Measurements from ENCODE around the gene OPALIN. TPM values are rescaled to one million over a fixed set of nuclear protein-coding genes. Genes with fewer than 3 reads are reported as not detected.

The OPALIN gene
- total and polyA plus RNA-seq, 2 donors (not counting 1 experiment from before 2014, with no cell fraction given): not detected

DNA sequence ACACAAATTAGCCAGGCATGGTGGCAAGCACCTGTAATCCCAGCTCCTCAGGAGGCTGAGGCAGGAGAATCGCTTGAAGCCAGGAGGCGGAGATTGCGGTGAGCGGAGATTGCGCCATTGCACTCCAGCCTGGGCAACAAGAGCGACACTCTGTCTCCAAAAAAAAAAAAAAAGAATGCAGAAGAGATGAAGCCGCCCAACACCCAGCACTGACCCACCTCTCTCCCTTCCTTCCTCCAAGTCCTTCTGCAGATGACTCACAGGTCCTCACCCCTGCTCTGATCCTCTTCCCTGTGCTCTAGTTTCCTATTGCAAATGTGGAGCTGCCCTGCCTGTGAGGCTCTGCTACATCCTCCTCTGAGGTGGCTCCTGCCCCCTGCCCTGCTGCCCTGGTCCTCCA is 22.0 kb upstream of the OPALIN start:
- H3K36me3 ChIP-seq (replicated peaks in 1 of 2; ENCODE audit: control extremely low read depth in 1 of 2, control insufficient read depth in 1 of 2, extremely low read depth in 1 of 2, insufficient read depth in 2 of 2, low read length in 1 of 2): no peaks in the 10 kb centered on the region
- H3K4me3 Mint-ChIP-seq: no peak overlapping the region
- no peak overlapping the region for H2AFZ ChIP-seq (ENCODE audit: insufficient read depth, low read depth, low read length, poor library complexity, severe bottlenecking)
- H3K27me3 Mint-ChIP-seq: peaks cover 25% of the 10 kb centered on the region
- intact Hi-C loops (cut with micrococcal nuclease): no loop called here
- DNase-seq (no peak), ATAC-seq (ENCODE audit: low read depth) (no peak)
- no peak overlapping the region for H3K9ac ChIP-seq (ENCODE audit: low read length)
- H3K27ac Mint-ChIP-seq: no peak overlapping the region
- 99% methylated on average over 7 of the region's 7 CpGs for WGBS (ENCODE audit: insufficient coverage)
- TF ChIP-seq EZH2 (IDR thresholded peaks at IDR 0.05; ENCODE audit: borderline replicate concordance, insufficient read depth, low read depth, low read length, poor library complexity, severe bottlenecking): no peak
- TF ChIP-seq, protein P1, sequence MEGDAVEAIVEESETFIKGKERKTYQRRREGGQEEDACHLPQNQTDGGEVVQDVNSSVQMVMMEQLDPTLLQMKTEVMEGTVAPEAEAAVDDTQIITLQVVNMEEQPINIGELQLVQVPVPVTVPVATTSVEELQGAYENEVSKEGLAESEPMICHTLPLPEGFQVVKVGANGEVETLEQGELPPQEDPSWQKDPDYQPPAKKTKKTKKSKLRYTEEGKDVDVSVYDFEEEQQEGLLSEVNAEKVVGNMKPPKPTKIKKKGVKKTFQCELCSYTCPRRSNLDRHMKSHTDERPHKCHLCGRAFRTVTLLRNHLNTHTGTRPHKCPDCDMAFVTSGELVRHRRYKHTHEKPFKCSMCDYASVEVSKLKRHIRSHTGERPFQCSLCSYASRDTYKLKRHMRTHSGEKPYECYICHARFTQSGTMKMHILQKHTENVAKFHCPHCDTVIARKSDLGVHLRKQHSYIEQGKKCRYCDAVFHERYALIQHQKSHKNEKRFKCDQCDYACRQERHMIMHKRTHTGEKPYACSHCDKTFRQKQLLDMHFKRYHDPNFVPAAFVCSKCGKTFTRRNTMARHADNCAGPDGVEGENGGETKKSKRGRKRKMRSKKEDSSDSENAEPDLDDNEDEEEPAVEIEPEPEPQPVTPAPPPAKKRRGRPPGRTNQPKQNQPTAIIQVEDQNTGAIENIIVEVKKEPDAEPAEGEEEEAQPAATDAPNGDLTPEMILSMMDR (IDR thresholded peaks at IDR 0.05): no peak
- no peak overlapping the region for H3K4me3 ChIP-seq (ENCODE audit: control extremely low read depth in 1 of 5, extremely low read depth in 1 of 5, insufficient read depth in 1 of 5, low read depth in 2 of 5, low read length in 4 of 5)
- no peak overlapping the region for H3K27ac ChIP-seq (ENCODE audit: low read length in 2 of 2)
- ChIA-PET POLR2A (no interaction called here), CTCF (interaction anchor here (0.7 to 2.7 kb wide), 3 partner anchors 10 to 41 kb away, joined by 3 to 13 read pairs (median 6); no protein-coding TSS in a partner anchor)
- H3K27me3 ChIP-seq (replicated peaks in 1 of 4; ENCODE audit: control extremely low read depth in 1 of 4, control insufficient read depth in 3 of 4, insufficient read depth in 4 of 4, low read length in 3 of 4): no peaks in the 10 kb centered on the region
- H3K9me3 ChIP-seq (ENCODE audit: control extremely low read depth in 1 of 3, control insufficient read depth in 2 of 3, insufficient read depth in 1 of 3, low read length in 2 of 3): no peaks in the 10 kb centered on the region
- no peaks in the 10 kb centered on the region for H4K20me1 ChIP-seq (ENCODE audit: control insufficient read depth, insufficient read depth, low read length, poor library complexity, severe bottlenecking)
- no peaks in the 10 kb centered on the region for H3K9me3 Mint-ChIP-seq (ENCODE audit: insufficient read depth)
- no peaks in the 10 kb centered on the region for H3K4me1 Mint-ChIP-seq
- no peak overlapping the region for H3K4me2 ChIP-seq (replicated peaks; ENCODE audit: low read depth, low read length, poor library complexity, severe bottlenecking)
- H3K4me1 ChIP-seq (ENCODE audit: control insufficient read depth in 2 of 2, insufficient read depth in 2 of 2, low read length in 2 of 2): no peaks in the 10 kb centered on the region
- H3K79me2 ChIP-seq (ENCODE audit: control insufficient read depth, insufficient read depth, low read length): no peaks in the 10 kb centered on the region

DNA sequence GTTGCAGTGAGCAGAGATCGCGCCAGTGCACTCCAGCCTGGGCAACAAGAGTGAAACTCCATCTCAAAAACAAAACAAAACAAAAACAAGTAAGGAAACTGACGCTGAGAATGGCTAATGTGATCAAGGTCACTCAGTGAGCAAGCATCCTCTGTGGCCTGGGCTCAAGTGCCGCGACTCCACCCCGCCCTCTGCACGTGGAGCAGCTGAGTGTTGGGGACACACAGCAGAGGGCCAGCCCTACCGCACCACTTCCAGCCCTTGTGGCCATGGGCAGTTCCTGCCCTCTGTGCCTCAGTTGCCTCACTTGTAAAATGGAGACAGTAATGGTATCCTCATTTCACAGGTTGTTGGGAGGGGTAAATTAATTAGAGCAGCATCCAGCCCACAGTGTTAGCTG is 21.0 kb upstream of the OPALIN start:
- no peaks in the 10 kb centered on the region for H3K9me3 Mint-ChIP-seq (ENCODE audit: insufficient read depth)
- H3K27ac Mint-ChIP-seq: no peak overlapping the region
- 94% methylated on average over 8 of the region's 8 CpGs for WGBS (ENCODE audit: insufficient coverage)
- H3K27ac ChIP-seq (ENCODE audit: low read length in 2 of 2): no peak overlapping the region
- peaks cover 9% of the 10 kb centered on the region for H3K4me1 Mint-ChIP-seq
- no peaks in the 10 kb centered on the region for H3K9me3 ChIP-seq (ENCODE audit: control extremely low read depth in 1 of 3, control insufficient read depth in 2 of 3, insufficient read depth in 1 of 3, low read length in 2 of 3)
- ATAC-seq (ENCODE audit: low read depth) (no peak), DNase-seq (no peak)
- H3K36me3 ChIP-seq (replicated peaks in 1 of 2; ENCODE audit: control extremely low read depth in 1 of 2, control insufficient read depth in 1 of 2, extremely low read depth in 1 of 2, insufficient read depth in 2 of 2, low read length in 1 of 2): no peaks in the 10 kb centered on the region
- TF ChIP-seq, protein P1 (IDR thresholded peaks at IDR 0.05): no peak
- no peak for TF ChIP-seq EZH2 (IDR thresholded peaks at IDR 0.05; ENCODE audit: borderline replicate concordance, insufficient read depth, low read depth, low read length, poor library complexity, severe bottlenecking)
- ChIA-PET POLR2A (no interaction called here), CTCF (interaction anchor here (1.0 to 2.7 kb wide), 2 partner anchors 9 to 12 kb away, joined by 4 to 13 read pairs; no protein-coding TSS in a partner anchor)
- peaks cover 0 to 4% (median 0%) of the 10 kb centered on the region in 4 experiments for H3K27me3 ChIP-seq (replicated peaks in 1 of 4; ENCODE audit: control extremely low read depth in 1 of 4, control insufficient read depth in 3 of 4, insufficient read depth in 4 of 4, low read length in 3 of 4)
- H3K9ac ChIP-seq (ENCODE audit: low read length): no peak overlapping the region
- H3K79me2 ChIP-seq (ENCODE audit: control insufficient read depth, insufficient read depth, low read length): no peaks in the 10 kb centered on the region
- H4K20me1 ChIP-seq (ENCODE audit: control insufficient read depth, insufficient read depth, low read length, poor library complexity, severe bottlenecking): no peaks in the 10 kb centered on the region
- no peak overlapping the region for H3K4me3 Mint-ChIP-seq
- peaks cover 3 to 7% of the 10 kb centered on the region in 2 donors for H3K4me1 ChIP-seq (ENCODE audit: control insufficient read depth in 2 of 2, insufficient read depth in 2 of 2, low read length in 2 of 2)
- no peak overlapping the region for H2AFZ ChIP-seq (ENCODE audit: insufficient read depth, low read depth, low read length, poor library complexity, severe bottlenecking)
- H3K4me2 ChIP-seq (replicated peaks; ENCODE audit: low read depth, low read length, poor library complexity, severe bottlenecking): no peak overlapping the region
- no peak overlapping the region for H3K4me3 ChIP-seq (ENCODE audit: control extremely low read depth in 1 of 5, extremely low read depth in 1 of 5, insufficient read depth in 1 of 5, low read depth in 2 of 5, low read length in 4 of 5)
- H3K27me3 Mint-ChIP-seq: peaks cover 24% of the 10 kb centered on the region
- intact Hi-C loops (cut with micrococcal nuclease): no loop called here
